ENCODE measurements around the gene HIVEP3.

Gene HIVEP3

GRCh38 chr1:41738006-41738405 is 180.7 kb downstream of the HIVEP3 start:
- H3K4me3 ChIP-seq (ENCODE audit: low read depth, low read length) = peak overlapping the region; percentile 63
- TF ChIP-seq MYC (IDR thresholded peaks at IDR 0.05; ENCODE audit: low read depth, low read length) = no peak
- TF ChIP-seq POLR2A (IDR thresholded peaks at IDR 0.05; ENCODE audit: extremely low read depth, insufficient read length) = no peak
- no peak for TF ChIP-seq MAX (IDR thresholded peaks at IDR 0.05; ENCODE audit: low read depth, low read length)
- no peak for TF ChIP-seq CTCF (IDR thresholded peaks at IDR 0.05; ENCODE audit: low read depth, low read length)
- no peak for DNase-seq (ENCODE audit: low read depth)

- DNase-seq (ENCODE audit: low read depth) = no peak
- TF ChIP-seq MYC (IDR thresholded peaks at IDR 0.05; ENCODE audit: low read depth, low read length) (no peak), MAX (IDR thresholded peaks at IDR 0.05; ENCODE audit: low read depth, low read length) (no peak), POLR2A (IDR thresholded peaks at IDR 0.05; ENCODE audit: extremely low read depth, insufficient read length) (no peak)
- no peak overlapping the region for H3K4me3 ChIP-seq (ENCODE audit: low read depth, low read length)
These were observed 183.0 kb downstream of the HIVEP3 start for GRCh38 chr1:41735631-41736260.

- no peak for DNase-seq (ENCODE audit: low read depth)
- TF ChIP-seq POLR2A (IDR thresholded peaks at IDR 0.05; ENCODE audit: extremely low read depth, insufficient read length) (no peak), MYC (IDR thresholded peaks at IDR 0.05; ENCODE audit: low read depth, low read length) (no peak), MAX (IDR thresholded peaks at IDR 0.05; ENCODE audit: low read depth, low read length) (no peak), CTCF (IDR thresholded peaks at IDR 0.05; ENCODE audit: low read depth, low read length) (no peak)
- no peak overlapping the region for H3K4me3 ChIP-seq (ENCODE audit: low read depth, low read length)
These were observed 183.6 kb downstream of the HIVEP3 start for GRCh38 chr1:41735139-41735538.

- DNase-seq (ENCODE audit: low read depth) = no peak
- TF ChIP-seq POLR2A (IDR thresholded peaks at IDR 0.05; ENCODE audit: extremely low read depth, insufficient read length) = no peak
- no peak for TF ChIP-seq MYC (IDR thresholded peaks at IDR 0.05; ENCODE audit: low read depth, low read length)
- TF ChIP-seq CTCF (IDR thresholded peaks at IDR 0.05; ENCODE audit: low read depth, low read length) = no peak
- TF ChIP-seq MAX (IDR thresholded peaks at IDR 0.05; ENCODE audit: low read depth, low read length) = no peak
- H3K4me3 ChIP-seq (ENCODE audit: low read depth, low read length) = no peak overlapping the region
These were observed 184.3 kb downstream of the HIVEP3 start for GRCh38 chr1:41734201-41734970.

- TF ChIP-seq POLR2A (IDR thresholded peaks at IDR 0.05; ENCODE audit: extremely low read depth, insufficient read length) (no peak), MAX (IDR thresholded peaks at IDR 0.05; ENCODE audit: low read depth, low read length) (no peak), MYC (IDR thresholded peaks at IDR 0.05; ENCODE audit: low read depth, low read length) (no peak), CTCF (IDR thresholded peaks at IDR 0.05; ENCODE audit: low read depth, low read length) (no peak)
- H3K4me3 ChIP-seq (ENCODE audit: low read depth, low read length) = no peak overlapping the region
- DNase-seq (ENCODE audit: low read depth) = no peak
These were observed 185.0 kb downstream of the HIVEP3 start for GRCh38 chr1:41733725-41734124.

GRCh38 chr1:41733021-41733420 is 185.7 kb downstream of the HIVEP3 start:
- DNase-seq (ENCODE audit: low read depth) = no peak
- TF ChIP-seq MAX (IDR thresholded peaks at IDR 0.05; ENCODE audit: low read depth, low read length) (no peak), POLR2A (IDR thresholded peaks at IDR 0.05; ENCODE audit: extremely low read depth, insufficient read length) (no peak), MYC (IDR thresholded peaks at IDR 0.05; ENCODE audit: low read depth, low read length) (no peak), CTCF (IDR thresholded peaks at IDR 0.05; ENCODE audit: low read depth, low read length) (no peak)
- H3K4me3 ChIP-seq (ENCODE audit: low read depth, low read length) = no peak overlapping the region
